Neuronal stem cell (in vitro differentiated cells): ENCODE results near the gene OSTC.

ENCODE experiments used
- DNase-seq: peaks from one replicate; pipeline ENCODE4 v3.0.0-alpha.2; 2013; ENCODE audit warnings: low spot score
- H2AFZ ChIP-seq: one replicate; pipeline ENCODE4 v1.6.1; 2013; ENCODE audit warnings: mild to moderate bottlenecking, low read length, inconsistent platforms
- H2AK5ac ChIP-seq: 2 replicates; pipeline ENCODE4 v1.6.1; 2013; ENCODE audit warnings: low read depth, mild to moderate bottlenecking, inconsistent platforms, low read length, moderate library complexity, mixed read lengths
- H2BK120ac ChIP-seq: 2 replicates; pipeline ENCODE4 v1.6.1; 2013; ENCODE audit warnings: low read depth, mild to moderate bottlenecking, inconsistent platforms, low read length, moderate library complexity, mixed read lengths
- H2BK12ac ChIP-seq: one replicate; pipeline ENCODE4 v1.6.1; 2013; ENCODE audit warnings: low read length, inconsistent platforms
- H2BK15ac ChIP-seq: 2 replicates; pipeline ENCODE4 v1.6.1; 2013; ENCODE audit warnings: mild to moderate bottlenecking, low read length, inconsistent platforms, mixed read lengths
- H2BK5ac ChIP-seq: one replicate; pipeline ENCODE4 v1.6.1; 2013; ENCODE audit warnings: inconsistent platforms, mild to moderate bottlenecking, low read length, moderate library complexity
- H3K14ac ChIP-seq: one replicate; pipeline ENCODE4 v1.6.1; 2013; ENCODE audit warnings: low read length, inconsistent platforms
- H3K18ac ChIP-seq: 2 replicates; pipeline ENCODE4 v1.6.1; 2013; ENCODE audit warnings: low read length, inconsistent platforms
- H3K23ac ChIP-seq: 2 replicates; pipeline ENCODE4 v1.6.1; 2013; ENCODE audit warnings: low read depth, mild to moderate bottlenecking, mixed read lengths, low read length, inconsistent platforms; ENCODE audit not compliant: poor library complexity
- H3K27ac ChIP-seq: replicated peaks from 3 replicates; pipeline ENCODE4 v1.5.1; 2013; ENCODE audit warnings: low read length, inconsistent platforms
- H3K27me3 ChIP-seq, 3 experiments: 2 replicates each; pipeline ENCODE4 v1.6.1; 2013; ENCODE audit warnings: low read length in 3 of 3, mild to moderate bottlenecking in 2 of 3, inconsistent platforms in 1 of 3, low read depth in 1 of 3, mixed read lengths in 1 of 3, moderate library complexity in 1 of 3; ENCODE audit not compliant: control insufficient read depth in 3 of 3, insufficient read depth in 3 of 3
- H3K36me3 ChIP-seq, 2 donors: replicated peaks in 1 of 2; 2 replicates each; pipeline ENCODE4 v1.6.1; 2013; ENCODE audit warnings: low read length in 2 of 2; ENCODE audit not compliant: control insufficient read depth in 2 of 2, insufficient read depth in 2 of 2
- H3K4ac ChIP-seq: 2 replicates; pipeline ENCODE4 v1.6.1; 2013; ENCODE audit warnings: inconsistent platforms, mild to moderate bottlenecking, low read length, moderate library complexity
- H3K4me1 ChIP-seq, 2 donors: 1 replicate in 1 of 2; 2 replicates in 1 of 2; pipeline ENCODE4 v1.6.1; 2013; ENCODE audit warnings: low read length in 2 of 2, low read depth in 1 of 2; ENCODE audit not compliant: control insufficient read depth in 2 of 2, insufficient read depth in 1 of 2
- H3K4me2 ChIP-seq: one replicate; pipeline ENCODE4 v1.6.1; 2013; ENCODE audit warnings: mild to moderate bottlenecking, low read length, inconsistent platforms; ENCODE audit not compliant: insufficient read depth, poor library complexity, severe bottlenecking
- H3K4me3 ChIP-seq, 2 donors: 2 replicates each; pipeline ENCODE4 v1.5.1; 2013; ENCODE audit warnings: low read length in 2 of 2, mild to moderate bottlenecking in 2 of 2, inconsistent platforms in 1 of 2, moderate library complexity in 1 of 2
- H3K79me1 ChIP-seq: one replicate; pipeline ENCODE4 v1.6.1; 2013; ENCODE audit warnings: low read depth, mild to moderate bottlenecking, inconsistent platforms, low read length, moderate library complexity
- H3K9ac ChIP-seq: one replicate; pipeline ENCODE4 v1.6.1; 2013; ENCODE audit warnings: mild to moderate bottlenecking, low read depth, low read length, inconsistent platforms; ENCODE audit not compliant: poor library complexity
- H3K9me3 ChIP-seq, 2 donors: replicated peaks in 1 of 2; 2 replicates each; pipeline versions ENCODE3 to v1.6.1; 2013; ENCODE audit warnings: low read length in 2 of 2, mild to moderate bottlenecking in 2 of 2, inconsistent platforms in 1 of 2, low read depth in 1 of 2, mixed read lengths in 1 of 2, moderate library complexity in 1 of 2; ENCODE audit not compliant: control insufficient read depth in 2 of 2, insufficient read depth in 1 of 2
- H4K8ac ChIP-seq: one replicate; pipeline ENCODE4 v1.6.1; 2013; ENCODE audit warnings: low read depth, mild to moderate bottlenecking, inconsistent platforms, low read length, moderate library complexity
- H4K91ac ChIP-seq: one replicate; pipeline ENCODE4 v1.6.1; 2013; ENCODE audit warnings: low read length, low read depth, mild to moderate bottlenecking, inconsistent platforms; ENCODE audit not compliant: poor library complexity
- WGBS, 2 donors: extraction: QIAGEN DNeasy Blood & Tissue Kit; methylation state at CpG; one replicate each; pipeline ENCODE4 v1.1.7; 2013; ENCODE audit warnings: missing lambda C conversion rate in 2 of 2, mixed read lengths in 1 of 2; ENCODE audit not compliant: insufficient read length in 2 of 2, insufficient replicate concordance in 1 of 2; ENCODE audit errors: extremely low coverage in 2 of 2; 5-methylcytosine and 5-hydroxymethylcytosine counted together

The OSTC gene

DNA sequence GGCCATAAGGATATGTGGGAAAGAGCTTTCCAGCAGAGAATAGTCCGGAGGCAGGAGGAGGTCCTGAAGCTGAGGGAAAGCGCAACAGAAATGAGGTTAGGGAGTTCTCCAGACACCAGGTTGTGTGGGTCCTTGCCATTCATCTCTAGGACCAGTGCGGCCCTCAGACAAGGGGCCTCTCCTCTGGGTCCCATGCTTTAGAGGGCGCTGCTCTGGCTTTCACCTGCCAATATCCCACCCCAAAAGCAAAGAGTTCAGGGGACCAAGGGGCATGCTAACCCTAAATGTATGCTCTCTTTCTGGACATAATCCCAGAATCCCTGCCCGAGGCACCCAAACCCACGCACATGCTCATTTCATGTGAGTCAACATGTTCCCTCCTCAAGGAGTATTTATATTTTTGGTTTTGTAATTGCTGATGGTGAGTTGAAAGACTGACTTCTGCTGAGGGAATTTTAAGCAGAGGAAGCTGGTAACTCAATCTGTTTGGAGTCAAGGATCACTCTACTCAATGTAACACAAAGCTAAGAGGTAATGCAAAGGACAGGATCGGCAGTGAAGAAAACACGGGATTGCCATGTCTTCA is 15.2 kb upstream of the OSTC start:
- Histone ChIP-seq H3K27me3 (no peaks in the 10 kb centered on the region), H2BK5ac (no peak overlapping the region), H3K36me3 (peaks cover 18 to 54% of the 10 kb centered on the region in 2 donors), H2BK120ac (no peak overlapping the region), H3K4ac (no peak overlapping the region), H4K8ac (no peak overlapping the region), H3K18ac (no peak overlapping the region), H2BK15ac (no peak overlapping the region), H3K4me1 (no peaks in the 10 kb centered on the region), H2BK12ac (no peak overlapping the region), H4K91ac (no peak overlapping the region), H3K9ac (no peak overlapping the region), H3K9me3 (no peaks in the 10 kb centered on the region), H3K4me3 (no peak overlapping the region), H3K14ac (no peak overlapping the region), H2AK5ac (no peak overlapping the region), H3K79me1 (no peaks in the 10 kb centered on the region), H3K27ac (no peak overlapping the region), H3K4me2 (no peak overlapping the region), H2AFZ (no peak overlapping the region), H3K23ac (no peak overlapping the region)
- no CpG with 5 or more reads among the region's 8 CpGs for WGBS, 2 donors
- DNase-seq = no peak

DNA sequence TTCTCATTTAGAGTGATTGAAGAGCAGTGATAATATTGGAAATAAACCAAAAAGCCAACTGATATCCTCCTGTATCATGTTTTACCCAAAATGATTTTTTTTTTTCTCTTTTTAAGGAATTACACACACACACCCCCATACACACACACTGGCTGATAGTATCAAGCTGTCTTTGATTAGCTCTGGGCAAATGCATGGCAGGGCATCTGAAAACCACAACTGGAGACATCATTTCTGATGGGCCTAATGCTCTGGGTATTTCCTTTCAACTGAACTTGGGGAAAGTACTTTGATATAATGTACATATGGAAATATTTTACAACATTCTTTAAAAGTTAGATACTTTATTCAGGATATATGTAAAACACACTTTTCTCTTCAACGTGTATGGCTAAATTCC is 14.2 kb upstream of the OSTC start:
- Histone ChIP-seq H3K9me3 (no peaks in the 10 kb centered on the region), H2BK5ac (no peak overlapping the region), H3K36me3 (peaks cover 15 to 44% of the 10 kb centered on the region in 2 donors), H3K27me3 (no peaks in the 10 kb centered on the region), H3K4me2 (no peak overlapping the region), H3K4ac (no peak overlapping the region), H2BK15ac (no peak overlapping the region), H3K14ac (no peak overlapping the region), H3K79me1 (no peaks in the 10 kb centered on the region), H2BK12ac (no peak overlapping the region), H3K23ac (no peak overlapping the region), H4K8ac (no peak overlapping the region), H3K18ac (no peak overlapping the region), H3K9ac (no peak overlapping the region), H3K4me3 (no peak overlapping the region), H4K91ac (no peak overlapping the region), H2BK120ac (no peak overlapping the region), H2AK5ac (no peak overlapping the region), H3K27ac (no peak overlapping the region), H2AFZ (no peak overlapping the region), H3K4me1 (no peaks in the 10 kb centered on the region)
- WGBS, 2 donors = no CpG with 5 or more reads among the region's 1 CpG
- no peak for DNase-seq

- DNase-seq = no peak
- Histone ChIP-seq H3K4me1 (no peaks in the 10 kb centered on the region), H2BK12ac (no peak overlapping the region), H2BK120ac (no peak overlapping the region), H3K4me3 (no peak overlapping the region), H4K91ac (no peak overlapping the region), H3K27ac (no peak overlapping the region), H3K36me3 (peaks cover 9 to 28% of the 10 kb centered on the region in 2 donors), H2AFZ (no peak overlapping the region), H3K23ac (no peak overlapping the region), H2BK5ac (no peak overlapping the region), H3K9ac (no peak overlapping the region), H3K4ac (no peak overlapping the region), H3K4me2 (no peak overlapping the region), H3K14ac (no peak overlapping the region), H4K8ac (no peak overlapping the region), H3K27me3 (no peaks in the 10 kb centered on the region), H3K79me1 (no peaks in the 10 kb centered on the region), H2AK5ac (no peak overlapping the region), H3K18ac (no peak overlapping the region), H2BK15ac (no peak overlapping the region), H3K9me3 (no peaks in the 10 kb centered on the region)
- WGBS, 2 donors = no CpG with 5 or more reads among the region's 2 CpGs
These were observed 12.5 kb upstream of the OSTC start for GRCh38 chr4:108637856-108638255.

GRCh38 chr4:108644237-108644636 is 6.2 kb upstream of the OSTC start:
- no peak overlapping the region for H3K14ac ChIP-seq
- no peak for DNase-seq

More at GRCh38 chr4:108644237-108644636, 6.2 kb upstream of the OSTC start:
- H3K27me3 ChIP-seq = no peaks in the 10 kb centered on the region
- H4K91ac ChIP-seq = no peak overlapping the region
- no peak overlapping the region for H2AK5ac ChIP-seq
- H2BK120ac ChIP-seq = no peak overlapping the region
- H3K9me3 ChIP-seq = no peaks in the 10 kb centered on the region
- no peaks in the 10 kb centered on the region for H3K4me1 ChIP-seq
- H3K4me2 ChIP-seq = no peak overlapping the region
- no peak overlapping the region for H2BK15ac ChIP-seq
- H3K4me3 ChIP-seq = no peak overlapping the region
- no peak overlapping the region for H2BK12ac ChIP-seq
- H3K27ac ChIP-seq = no peak overlapping the region
- no peak overlapping the region for H3K23ac ChIP-seq
- H3K36me3 ChIP-seq = no peaks in the 10 kb centered on the region
- no CpG with 5 or more reads among the region's 1 CpG for WGBS, 2 donors
- no peak overlapping the region for H3K18ac ChIP-seq
- H3K79me1 ChIP-seq = no peaks in the 10 kb centered on the region
- H3K9ac ChIP-seq = no peak overlapping the region
- H2AFZ ChIP-seq = no peak overlapping the region
- no peak overlapping the region for H2BK5ac ChIP-seq
- H3K4ac ChIP-seq = no peak overlapping the region
- no peak overlapping the region for H4K8ac ChIP-seq
